NCI-H2107 treated with DMSO at 0.1 percent for 48 hours (cell line): ENCODE results near the gene SCN5A.

Experiments
- DNase-seq: peaks from one replicate; lab custom pipeline; 2025; ENCODE audit not compliant: unreplicated experiment; lab: John Stamatoyannopoulos, UW

The SCN5A gene

GRCh38 chr3:38511546-38511945 is 137.9 kb downstream of the SCN5A start:
- no peak for DNase-seq

- no peak for DNase-seq
Measured at GRCh38 chr3:38510631-38511030, 138.9 kb downstream of the SCN5A start.

GRCh38 chr3:38509732-38510131 is 139.8 kb downstream of the SCN5A start:
- no peak for DNase-seq

- no peak for DNase-seq
Measured at GRCh38 chr3:38507120-38507519, 142.4 kb downstream of the SCN5A start.

GRCh38 chr3:38500688-38501417 is 148.6 kb downstream of the SCN5A start:
- no peak for DNase-seq
